HG03520 (cell line): Measurements from ENCODE around the gene MPV17L2.

Source experiments
- ATAC-seq: cut with Tn5 transposase; IDR thresholded peaks from one replicate; pipeline ENCODE4 v1.9.1; 2021; ENCODE audit warnings: mild to moderate bottlenecking, moderate library complexity; ENCODE audit not compliant: unreplicated experiment

The MPV17L2 gene

DNA sequence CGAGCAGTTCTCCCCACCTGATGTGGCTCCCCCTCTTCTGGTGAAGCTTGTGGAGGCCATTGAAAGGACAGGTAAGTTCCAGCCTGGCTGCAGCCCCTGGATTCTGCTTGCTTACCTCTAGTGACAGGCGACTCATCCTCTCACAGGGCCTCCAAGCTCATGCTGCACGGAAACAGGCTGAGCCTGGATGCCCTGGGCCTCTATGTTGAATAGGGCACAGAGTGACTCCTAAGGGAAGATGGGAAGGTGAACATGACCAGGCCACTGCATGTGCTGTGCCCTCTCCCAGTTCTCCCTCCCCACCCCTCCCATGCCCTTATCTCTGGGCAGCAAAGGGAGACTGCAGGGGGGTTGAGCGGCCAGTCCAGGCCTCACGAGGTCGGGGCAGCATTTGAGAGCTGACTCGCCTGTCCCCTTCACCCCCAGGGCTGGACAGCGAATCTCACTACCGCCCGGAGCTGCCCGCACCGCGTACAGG lies 32.5 kb upstream of the MPV17L2 start:
- no peak for ATAC-seq

DNA sequence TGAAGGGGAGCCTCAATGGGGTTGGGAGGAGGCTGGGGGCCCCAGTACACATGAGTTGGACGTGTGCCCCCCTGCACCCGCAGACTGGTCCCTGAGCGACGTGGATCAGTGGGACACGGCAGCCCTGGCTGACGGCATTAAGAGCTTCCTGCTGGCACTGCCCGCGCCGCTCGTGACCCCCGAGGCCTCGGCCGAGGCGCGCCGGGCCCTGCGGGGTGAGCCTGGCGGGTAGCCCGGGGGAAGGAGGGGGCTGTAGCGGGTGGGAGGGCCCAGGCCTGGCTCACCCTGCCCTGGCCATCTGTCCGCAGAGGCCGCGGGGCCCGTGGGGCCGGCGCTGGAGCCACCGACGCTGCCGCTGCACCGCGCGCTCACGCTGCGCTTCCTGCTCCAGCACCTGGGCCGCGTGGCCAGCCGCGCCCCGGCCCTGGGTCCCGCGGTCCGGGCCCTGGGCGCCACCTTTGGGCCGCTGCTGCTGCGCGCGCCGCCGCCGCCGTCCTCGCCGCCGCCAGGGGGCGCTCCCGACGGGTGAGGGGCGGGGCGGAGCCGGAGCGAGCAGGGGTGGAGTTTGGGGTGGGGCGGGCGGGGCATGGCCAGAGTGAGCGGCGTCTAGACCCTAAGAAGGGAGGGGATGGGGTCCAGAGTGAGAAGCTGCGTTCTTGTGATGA lies 31.9 kb upstream of the MPV17L2 start:
- peak; percentile 54 for ATAC-seq

DNA sequence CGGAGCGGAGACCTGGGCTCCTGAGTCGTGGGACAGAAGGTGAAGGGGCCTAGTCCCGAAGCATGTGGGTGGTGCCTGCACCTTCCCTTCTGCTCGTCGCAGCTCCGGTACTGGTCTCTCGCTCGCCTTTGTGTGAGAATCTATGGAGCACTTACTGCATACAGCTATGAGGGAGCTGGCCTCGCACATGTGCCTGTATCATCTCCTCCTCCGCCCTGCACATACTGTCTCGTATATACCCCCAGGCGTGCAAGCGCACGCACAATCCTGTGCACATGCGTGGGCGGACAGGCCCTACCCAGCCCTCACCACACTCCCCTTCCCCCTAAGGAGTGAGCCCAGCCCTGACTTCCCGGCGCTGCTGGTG lies 31.4 kb upstream of the MPV17L2 start:
- ATAC-seq: peak; percentile 15

DNA sequence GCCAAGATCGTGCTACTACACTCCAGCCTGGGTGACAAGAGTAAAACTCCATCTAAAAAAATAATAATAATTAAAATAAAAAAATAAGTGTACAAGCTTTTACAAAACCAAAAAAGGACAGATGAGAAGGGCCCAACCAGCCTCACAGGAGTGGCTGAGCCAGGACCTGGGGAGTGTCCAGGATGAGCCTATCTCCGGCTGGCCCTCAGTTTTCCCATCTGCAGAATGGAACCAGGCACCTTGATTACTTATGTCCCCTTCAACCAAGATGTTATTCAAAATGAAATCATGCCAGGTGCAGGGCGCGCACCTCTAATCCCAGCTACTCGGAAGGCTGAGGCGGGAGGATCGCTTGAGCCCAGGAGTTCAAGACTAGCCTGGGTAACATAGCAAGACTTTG lies 28.9 kb upstream of the MPV17L2 start:
- ATAC-seq: no peak

DNA sequence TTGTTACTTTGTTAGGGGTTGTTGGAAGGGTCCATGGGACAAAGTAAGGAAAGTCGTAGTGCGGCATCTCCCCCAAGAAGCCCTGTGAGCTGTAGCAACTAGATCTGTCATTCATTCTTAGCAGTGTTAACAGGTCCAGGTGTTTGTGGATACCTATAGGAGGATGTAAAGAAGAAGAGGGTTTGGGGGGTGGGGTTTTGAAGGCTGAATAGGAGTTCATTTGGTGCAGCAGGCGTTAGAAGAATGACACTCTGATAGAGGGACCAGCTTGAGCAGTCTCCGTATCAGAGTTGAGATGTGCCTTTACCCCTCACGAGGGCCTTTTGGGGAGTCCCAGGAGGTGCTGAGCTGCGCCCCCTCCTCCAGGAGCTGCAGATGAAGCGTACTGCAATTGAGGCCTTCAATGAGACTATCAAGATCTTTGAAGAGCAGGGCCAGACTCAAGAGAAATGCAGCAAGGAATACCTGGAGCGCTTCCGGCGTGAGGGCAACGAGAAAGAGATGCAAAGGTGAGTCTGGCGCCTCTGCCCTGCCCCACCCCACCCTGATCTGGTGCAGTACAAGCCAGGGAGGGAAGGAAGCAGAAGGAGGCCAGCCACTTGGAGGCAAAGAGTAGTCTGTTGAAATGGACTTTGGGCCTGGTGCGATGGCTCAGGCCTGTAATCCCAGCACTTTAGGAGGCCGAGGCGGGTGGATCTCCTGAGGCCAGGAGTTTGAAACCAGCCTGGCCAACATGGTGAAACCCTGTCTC lies 27.0 kb upstream of the MPV17L2 start:
- no peak for ATAC-seq

DNA sequence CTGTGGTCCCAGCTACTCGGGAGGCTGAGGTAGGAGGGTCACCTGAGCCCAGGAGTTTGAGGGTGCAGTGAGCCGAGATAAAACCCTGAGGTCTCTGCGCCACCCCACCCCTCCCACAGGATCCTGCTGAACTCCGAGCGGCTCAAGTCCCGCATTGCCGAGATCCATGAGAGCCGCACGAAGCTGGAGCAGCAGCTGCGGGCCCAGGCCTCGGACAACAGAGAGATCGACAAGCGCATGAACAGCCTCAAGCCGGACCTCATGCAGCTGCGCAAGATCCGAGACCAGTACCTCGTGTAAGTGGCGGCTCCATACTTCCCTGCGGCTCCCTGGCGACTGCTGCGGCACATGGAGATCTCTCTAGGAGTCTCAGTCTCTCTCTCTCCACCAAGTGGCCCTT lies 26.0 kb upstream of the MPV17L2 start:
- no peak for ATAC-seq

DNA sequence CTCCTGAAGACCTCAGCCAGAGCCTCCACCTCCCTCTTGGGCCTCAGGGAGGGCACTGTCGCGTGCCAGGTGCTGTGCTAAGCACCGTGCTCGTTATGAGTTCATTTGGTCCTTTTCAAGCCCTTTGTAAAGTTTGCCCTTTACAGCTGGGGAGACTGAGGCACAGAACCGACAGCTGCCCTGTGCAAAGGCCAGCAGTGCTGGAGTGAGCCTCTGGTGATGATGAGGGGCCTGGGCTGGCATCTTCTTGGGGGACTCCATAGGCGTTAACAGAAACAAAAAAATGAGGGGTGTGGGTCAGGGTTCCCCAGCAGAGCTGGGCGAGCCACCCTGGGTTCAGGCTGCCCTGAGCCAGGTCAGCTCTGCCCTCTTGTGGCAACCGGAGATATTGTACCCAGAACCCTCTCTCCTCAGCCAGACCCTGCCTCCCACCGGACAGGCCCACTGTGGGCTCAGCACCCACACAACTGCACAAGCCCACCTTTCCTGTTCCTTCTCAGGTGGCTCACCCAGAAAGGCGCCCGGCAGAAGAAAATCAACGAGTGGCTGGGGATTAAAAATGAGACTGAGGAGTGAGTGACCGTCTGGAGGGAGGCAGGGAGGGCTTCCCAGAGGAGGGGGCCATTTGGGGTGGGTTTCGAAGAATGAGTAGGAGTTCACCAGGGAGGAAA lies 24.9 kb upstream of the MPV17L2 start:
- no peak for ATAC-seq

DNA sequence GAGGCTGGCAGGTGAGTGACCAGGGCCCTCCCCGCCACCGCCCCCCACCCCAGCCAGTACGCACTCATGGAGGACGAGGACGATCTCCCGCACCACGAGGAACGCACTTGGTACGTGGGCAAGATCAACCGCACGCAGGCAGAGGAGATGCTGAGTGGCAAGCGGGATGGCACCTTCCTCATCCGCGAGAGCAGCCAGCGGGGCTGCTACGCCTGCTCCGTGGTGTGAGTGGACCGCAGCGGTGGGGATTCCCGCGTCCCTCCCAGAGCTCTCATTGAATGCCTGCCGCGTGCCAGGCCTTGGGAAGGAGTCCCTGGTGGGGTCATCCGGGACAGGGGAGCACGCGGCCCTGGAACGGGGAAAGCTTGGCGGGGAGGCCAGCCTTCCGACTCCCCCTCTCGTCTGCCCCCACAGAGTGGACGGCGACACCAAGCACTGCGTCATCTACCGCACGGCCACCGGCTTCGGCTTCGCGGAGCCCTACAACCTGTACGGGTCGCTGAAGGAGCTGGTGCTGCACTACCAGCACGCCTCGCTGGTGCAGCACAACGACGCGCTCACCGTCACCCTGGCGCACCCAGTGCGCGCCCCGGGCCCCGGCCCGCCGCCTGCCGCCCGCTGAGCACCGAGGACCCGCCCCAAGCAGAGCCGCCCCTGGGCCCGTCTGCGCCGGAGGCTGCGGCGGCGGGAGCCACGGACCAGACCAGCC lies 24.2 kb upstream of the MPV17L2 start:
- no peak for ATAC-seq

DNA sequence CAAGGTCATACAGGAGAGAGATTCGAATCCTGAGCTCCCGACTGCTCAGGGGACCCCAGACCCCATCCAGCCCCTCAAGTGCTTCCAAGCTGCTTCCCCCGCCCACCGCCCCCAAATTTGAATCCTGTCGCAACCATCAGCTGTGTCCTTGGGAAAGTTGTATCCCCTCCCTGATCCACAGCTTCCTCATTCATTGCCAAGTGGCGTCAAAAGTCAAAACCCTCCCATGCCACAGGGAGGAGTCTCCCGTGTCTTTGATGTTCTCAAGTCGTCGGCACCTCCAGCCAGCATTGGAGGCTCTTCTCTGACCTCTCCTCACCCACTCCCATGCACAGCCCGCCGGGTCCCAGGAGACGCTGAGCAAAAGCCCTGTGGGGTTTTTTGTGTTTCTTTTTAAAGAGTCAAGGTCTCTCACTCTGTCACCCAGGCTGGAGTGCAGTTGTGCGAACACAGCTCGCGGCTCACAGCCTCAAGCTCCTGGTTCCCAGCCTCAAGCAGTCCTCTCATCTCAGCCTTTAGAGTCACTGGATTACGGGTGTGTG lies 22.2 kb upstream of the MPV17L2 start:
- no peak for ATAC-seq

DNA sequence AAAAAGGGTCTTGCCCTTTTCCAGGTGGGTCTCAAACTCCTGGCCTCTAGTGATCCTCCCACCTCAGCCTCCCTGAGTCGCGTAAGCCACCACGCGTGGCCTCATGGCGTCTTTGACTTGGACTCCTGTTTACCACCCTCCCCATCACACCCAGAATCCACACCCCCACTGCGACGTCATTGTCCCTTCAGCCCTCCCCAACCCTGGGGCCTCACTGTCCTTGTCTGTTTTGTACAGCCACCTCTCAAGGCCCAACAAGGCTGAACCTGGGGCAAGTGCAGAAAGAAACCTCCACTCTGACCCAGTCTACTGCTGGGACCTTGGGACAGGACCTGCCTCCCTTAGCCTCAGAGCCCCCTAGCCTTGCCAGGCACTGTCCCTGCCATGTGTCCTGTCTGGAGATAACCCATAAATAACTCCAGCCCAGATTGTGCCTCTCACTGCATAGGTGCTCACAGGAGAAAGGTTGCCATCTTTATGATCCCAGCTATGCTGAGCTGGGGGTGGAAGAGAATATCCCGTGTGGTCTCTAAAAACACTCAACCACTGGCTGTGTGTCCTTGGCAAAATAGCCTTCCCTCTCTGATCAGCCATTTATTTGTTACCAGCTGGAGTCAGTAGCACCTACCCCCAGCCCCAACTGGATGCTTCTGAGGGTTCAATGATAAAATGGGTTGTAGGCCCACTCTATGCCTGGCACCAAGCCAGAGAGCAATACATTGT lies 21.3 kb upstream of the MPV17L2 start:
- no peak for ATAC-seq

DNA sequence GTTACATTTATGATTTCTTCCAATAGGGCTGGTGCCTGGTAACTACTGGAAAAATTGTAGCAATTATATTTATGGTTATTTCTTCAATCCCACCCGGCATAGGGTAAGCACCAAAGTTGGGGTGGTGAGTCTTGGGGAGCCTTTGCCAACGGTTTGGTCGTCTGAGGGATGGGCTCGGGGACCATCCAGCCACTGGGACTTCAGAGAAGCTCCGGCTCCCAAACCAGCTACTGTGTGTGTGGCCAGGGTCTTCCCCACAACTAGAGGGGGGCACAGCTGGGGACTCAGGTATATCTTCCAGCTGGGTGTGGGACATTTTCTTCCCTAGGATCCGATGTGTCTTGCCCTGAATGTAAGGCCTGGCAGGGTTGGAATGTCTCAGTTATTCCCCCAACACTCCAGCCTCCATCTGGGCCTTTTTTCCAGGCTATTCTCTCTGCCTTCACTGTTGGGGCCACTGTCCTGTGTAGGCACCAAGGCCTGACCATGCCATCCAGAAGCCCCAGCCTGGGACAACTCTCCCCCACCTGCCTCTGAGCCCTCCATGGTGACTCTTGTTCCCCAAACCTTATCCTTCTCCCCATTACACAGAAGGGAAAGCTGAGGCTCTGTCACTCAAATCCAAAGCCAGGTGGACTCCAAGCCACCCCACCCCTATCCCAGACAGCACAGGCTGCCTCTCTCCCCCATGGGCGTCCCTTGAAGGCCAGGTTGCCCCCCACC lies 20.5 kb upstream of the MPV17L2 start:
- no peak for ATAC-seq

DNA sequence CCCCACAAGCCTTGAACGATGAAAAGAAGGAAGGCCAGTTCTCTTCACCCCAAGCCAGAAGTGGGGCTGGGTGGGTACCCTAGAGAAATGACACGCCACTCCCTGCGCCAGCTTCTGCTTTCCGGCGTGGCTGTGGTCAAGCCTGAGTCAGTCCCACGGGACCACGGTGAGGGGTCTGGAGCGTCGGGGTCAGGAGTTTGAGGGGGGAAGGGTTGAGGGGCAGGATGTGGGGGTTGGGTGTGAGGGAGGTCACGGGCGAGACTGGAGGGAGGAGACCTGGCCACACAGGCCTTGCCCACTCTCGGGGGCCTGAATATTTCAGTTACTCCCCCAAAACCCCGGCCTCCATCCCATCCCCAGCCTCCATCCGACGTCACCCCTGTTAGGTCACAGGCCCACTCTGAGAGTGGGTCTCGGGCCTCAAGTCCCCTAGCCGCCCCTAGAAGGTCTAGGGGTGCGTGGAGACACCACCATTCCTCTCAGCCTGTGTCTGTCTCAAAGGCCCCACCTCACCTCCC lies 19.9 kb upstream of the MPV17L2 start:
- ATAC-seq: no peak

DNA sequence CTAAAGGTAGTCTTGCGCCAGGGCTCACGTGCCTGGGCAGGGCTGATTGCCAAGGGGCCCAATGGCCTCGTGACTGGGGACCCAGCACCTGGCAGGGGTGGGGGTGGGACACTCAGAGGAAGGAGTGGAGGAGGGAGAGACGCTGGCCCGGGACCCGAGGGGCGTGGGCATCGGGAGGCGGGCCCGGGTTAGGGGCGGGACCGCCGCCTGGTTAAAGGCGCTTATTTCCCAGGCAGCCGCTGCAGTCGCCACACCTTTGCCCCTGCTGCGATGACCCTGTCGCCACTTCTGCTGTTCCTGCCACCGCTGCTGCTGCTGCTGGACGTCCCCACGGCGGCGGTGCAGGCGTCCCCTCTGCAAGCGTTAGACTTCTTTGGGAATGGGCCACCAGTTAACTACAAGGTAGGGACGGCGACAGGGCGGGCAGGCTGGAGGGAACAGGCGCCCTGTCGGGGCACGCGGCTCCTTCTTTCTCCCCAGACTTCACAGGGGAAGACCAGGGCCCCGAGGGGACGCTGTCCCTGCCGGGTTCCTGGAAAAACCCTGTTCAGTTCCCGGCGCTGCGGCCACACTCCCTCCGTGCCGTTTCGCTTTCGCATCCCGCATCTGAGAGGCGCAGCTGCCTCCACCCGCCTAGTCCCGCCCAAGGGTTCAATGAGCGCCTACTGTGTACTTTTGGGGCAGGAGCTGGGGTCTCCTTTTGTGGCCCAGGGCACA lies 19.3 kb upstream of the MPV17L2 start, which contains the start of gene IFI30:
Gene IFI30 (plus strand): TSS at position 242 of the 717 bp plus-strand sequence. CDS start 29 bp downstream, at position 271.
- no peak for ATAC-seq

DNA sequence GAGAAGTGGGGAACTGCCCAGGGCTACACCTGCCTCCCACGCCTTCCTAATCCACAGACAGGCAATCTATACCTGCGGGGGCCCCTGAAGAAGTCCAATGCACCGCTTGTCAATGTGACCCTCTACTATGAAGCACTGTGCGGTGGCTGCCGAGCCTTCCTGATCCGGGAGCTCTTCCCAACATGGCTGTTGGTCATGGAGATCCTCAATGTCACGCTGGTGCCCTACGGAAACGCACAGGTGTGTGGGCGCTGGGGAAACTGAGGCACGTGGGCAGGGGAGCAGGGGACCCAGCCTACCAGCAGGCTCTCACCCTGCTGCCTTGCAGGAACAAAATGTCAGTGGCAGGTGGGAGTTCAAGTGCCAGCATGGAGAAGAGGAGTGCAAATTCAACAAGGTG lies 18.0 kb upstream of the MPV17L2 start:
- ATAC-seq: no peak

DNA sequence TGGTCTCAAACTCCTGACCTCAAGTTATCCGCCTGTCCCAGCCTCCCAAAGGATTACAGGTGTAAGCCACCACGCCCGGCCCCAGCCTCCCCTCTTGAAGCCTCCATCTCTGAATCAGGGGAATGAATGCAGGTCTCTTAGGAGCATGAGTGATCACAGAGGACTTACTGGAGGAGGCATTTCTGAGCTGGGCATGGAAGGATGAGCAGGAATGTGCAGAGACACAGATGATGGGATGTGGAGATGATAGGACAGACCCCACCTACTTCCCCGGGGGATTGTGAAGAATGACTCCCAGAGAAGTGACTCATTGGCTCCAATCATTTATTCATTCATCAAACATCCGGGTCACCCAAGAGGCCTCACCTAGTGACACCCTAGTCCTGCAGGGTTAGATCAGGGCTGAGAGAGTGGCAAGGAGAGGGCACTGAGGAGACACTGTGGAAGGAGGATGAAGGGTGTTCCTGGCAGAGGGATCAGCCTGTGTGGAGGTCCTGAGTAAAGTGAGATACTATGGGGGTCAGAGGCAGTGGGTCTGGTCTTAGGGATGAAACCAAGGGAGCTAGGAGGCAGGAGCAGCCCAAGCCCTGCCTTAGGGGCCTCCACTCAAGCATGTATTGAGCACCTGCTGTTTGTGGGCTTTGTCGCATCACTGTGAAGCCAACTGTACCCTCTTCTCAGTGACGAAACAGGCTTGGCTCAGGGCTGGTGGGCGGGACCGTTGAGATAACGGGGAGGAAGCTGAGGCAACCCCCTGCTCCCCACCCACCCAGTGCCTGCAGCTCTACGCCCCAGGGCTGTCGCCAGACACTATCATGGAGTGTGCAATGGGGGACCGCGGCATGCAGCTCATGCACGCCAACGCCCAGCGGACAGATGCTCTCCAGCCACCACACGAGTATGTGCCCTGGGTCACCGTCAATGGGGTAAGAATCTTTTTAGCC lies 16.4 kb upstream of the MPV17L2 start:
- ATAC-seq: no peak

DNA sequence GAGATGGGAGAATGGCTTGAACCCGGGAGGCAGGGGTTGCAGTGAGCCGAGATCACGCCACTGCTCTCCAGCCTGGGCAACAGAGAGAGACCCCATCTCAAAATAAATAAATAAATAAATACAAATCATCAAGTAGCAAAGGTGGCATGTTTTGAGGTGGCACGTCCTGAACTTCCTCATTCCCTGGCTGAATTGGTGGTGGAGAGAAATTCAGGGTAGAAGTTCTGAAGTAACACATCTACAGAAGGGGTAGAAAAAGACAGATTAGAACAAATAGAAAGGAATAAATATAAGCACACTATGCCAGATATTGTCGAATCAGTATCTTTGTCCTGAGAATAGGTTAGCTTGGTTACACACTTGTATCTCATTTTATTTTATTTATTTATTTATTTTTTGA lies 13.1 kb upstream of the MPV17L2 start:
- ATAC-seq: no peak

DNA sequence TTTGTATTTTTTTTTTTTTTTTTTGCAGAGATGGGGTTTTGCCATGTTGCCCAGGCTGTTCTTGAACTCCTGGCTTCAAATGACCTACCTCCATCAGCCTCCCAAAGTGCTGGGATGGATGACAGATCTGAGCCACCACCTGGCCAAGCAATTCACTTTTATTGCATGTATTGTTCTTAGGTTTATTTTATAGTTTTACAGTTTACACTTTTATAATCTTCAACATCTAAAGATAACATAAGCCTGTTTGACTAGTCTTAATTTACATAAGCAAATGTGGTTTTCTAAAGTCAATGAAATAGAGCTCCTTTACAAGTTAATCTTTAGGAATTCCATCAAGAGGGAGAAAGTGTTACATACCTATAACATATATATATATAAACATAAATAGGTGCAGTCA lies 9.5 kb upstream of the MPV17L2 start:
- no peak for ATAC-seq

DNA sequence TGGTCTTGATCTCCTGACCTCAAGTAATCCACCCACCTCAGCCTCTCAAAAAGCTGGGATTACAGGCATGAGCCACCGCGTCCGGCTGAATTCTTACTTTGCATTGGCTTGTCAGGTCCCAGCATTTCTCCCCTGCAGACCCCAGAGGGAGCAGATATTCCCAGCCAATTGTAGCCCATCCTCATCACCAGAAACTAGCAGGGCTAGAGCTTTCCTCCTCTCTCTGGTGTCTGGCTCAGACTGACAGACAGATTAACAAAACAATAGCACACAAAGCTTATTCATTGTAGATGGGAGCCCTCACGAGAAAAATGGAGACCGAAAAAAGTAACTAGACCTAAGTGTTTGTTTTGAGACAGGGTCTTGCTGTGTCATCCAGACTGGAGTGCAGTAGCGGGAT lies 7.5 kb upstream of the MPV17L2 start:
- no peak for ATAC-seq
